Testis (tissue), 3 donors: ENCODE data around the gene TGM6. TPM values are rescaled to one million over a fixed set of nuclear protein-coding genes. Genes with fewer than 3 reads are reported as not detected.

Experiments used
- DNase-seq: peaks from one replicate; pipeline ENCODE4 v3.0.0-alpha.2; 2019
- H3K27ac ChIP-seq, 2 donors: fragments of 200-600 bp; sonication (generic); one replicate each; pipeline ENCODE4 v1.5.1; 2019
- H3K27me3 ChIP-seq: fragments of 200-600 bp; sonication (generic); one replicate; pipeline ENCODE4 v1.5.1; 2019
- H3K36me3 ChIP-seq: fragments of 200-600 bp; sonication (generic); one replicate; pipeline ENCODE4 v1.5.1; 2017; ENCODE audit warnings: low read depth; ENCODE audit errors: missing control alignments
- H3K4me1 ChIP-seq: fragments of 200-600 bp; sonication (generic); one replicate; pipeline ENCODE4 v1.5.1; 2019
- H3K4me3 ChIP-seq, 2 donors: fragments of 200-600 bp; sonication (generic); one replicate each; pipeline ENCODE4 v1.5.1; 2017 to 2019
- H3K9me3 ChIP-seq: fragments of 200-600 bp; sonication (generic); one replicate; pipeline ENCODE4 v1.5.1; 2017
- POLR2A ChIP-seq: fragments of 450-650 bp; IDR thresholded peaks from one replicate; pipeline ENCODE4 v1.6.1; 2017; ENCODE audit warnings: antibody characterized with exemption, mild to moderate bottlenecking, moderate library complexity
- WGBS, 2 donors: methylation state at CpG; one replicate each; pipeline ENCODE4 v1.1.5; 2018; 5-methylcytosine and 5-hydroxymethylcytosine counted together
- intact Hi-C: fragments of 100-400 bp; cut with DNase I; formaldehyde crosslinking; loops from one replicate; pipeline ENCODE4 v1.15.1; 2023; ENCODE audit warnings: low total_unique reads
- polyA plus RNA-seq: library from polyadenylated mRNA; stranded (reverse); fragments of 350-450 nt; fragmentation: Illumina TruSeq; extraction: RNeasy Lipid Tissue Mini Kit (QIAGEN cat#74804); gene quantifications from one replicate; pipeline ENCODE4 v1.2.3, GENCODE V29; 2014; ENCODE audit warnings: low read depth, low replicate concordance; ENCODE audit not compliant: insufficient read depth
- total RNA-seq, 2 donors: library from RNA; depleted of rRNA; stranded (reverse); fragments of >200 nt; gene quantifications; one replicate each; pipeline ENCODE4 v1.2.3, GENCODE V29; 2016
- TF ChIP-seq, protein P1 (sequence below), 3 experiments: fragments of 450-650 bp in 2 of 3; fragments of 200-600 bp in 1 of 3; sonication (generic) in 1 of 3; IDR thresholded peaks; one replicate each; pipeline ENCODE4 v1.5.1; 2016 to 2019; ENCODE audit warnings: antibody characterized with exemption in 3 of 3, mild to moderate bottlenecking in 2 of 3, moderate library complexity in 1 of 3

The TGM6 gene
- total and polyA plus RNA-seq, 3 donors from 2014 or later, result not detected

GRCh38 chr20:2462484-2462883 is 81.8 kb downstream of the TGM6 start:
- no peak for TF ChIP-seq POLR2A
- TF ChIP-seq, protein P1, sequence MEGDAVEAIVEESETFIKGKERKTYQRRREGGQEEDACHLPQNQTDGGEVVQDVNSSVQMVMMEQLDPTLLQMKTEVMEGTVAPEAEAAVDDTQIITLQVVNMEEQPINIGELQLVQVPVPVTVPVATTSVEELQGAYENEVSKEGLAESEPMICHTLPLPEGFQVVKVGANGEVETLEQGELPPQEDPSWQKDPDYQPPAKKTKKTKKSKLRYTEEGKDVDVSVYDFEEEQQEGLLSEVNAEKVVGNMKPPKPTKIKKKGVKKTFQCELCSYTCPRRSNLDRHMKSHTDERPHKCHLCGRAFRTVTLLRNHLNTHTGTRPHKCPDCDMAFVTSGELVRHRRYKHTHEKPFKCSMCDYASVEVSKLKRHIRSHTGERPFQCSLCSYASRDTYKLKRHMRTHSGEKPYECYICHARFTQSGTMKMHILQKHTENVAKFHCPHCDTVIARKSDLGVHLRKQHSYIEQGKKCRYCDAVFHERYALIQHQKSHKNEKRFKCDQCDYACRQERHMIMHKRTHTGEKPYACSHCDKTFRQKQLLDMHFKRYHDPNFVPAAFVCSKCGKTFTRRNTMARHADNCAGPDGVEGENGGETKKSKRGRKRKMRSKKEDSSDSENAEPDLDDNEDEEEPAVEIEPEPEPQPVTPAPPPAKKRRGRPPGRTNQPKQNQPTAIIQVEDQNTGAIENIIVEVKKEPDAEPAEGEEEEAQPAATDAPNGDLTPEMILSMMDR (IDR thresholded peaks at IDR 0.05), result no peak
- WGBS, 2 donors, result 88 to 95% methylated on average over 3 of the region's 3 CpGs
- intact Hi-C loops, result no loop called here

GRCh38 chr20:2463616-2464365 is 83.1 kb downstream of the TGM6 start:
- TF ChIP-seq, protein P1 (IDR thresholded peaks at IDR 0.05), result no peak
- no peak for TF ChIP-seq POLR2A
- H3K27ac ChIP-seq, result no peak overlapping the region
- H3K9me3 ChIP-seq, result no peaks in the 10 kb centered on the region
- peaks cover 6% of the 10 kb centered on the region for H3K4me1 ChIP-seq
- H3K27me3 ChIP-seq, result no peaks in the 10 kb centered on the region
- H3K4me3 ChIP-seq, result no peak overlapping the region
- H3K36me3 ChIP-seq, result no peaks in the 10 kb centered on the region
- 94 to 97% methylated on average over 7 to 9 of the region's 9 CpGs for WGBS, 2 donors
- intact Hi-C loops, result no loop called here
- DNase-seq, result no peak

More at GRCh38 chr20:2462484-2462883, 81.8 kb downstream of the TGM6 start:
- no peak for DNase-seq
- no peak overlapping the region for H3K27ac ChIP-seq
- no peak overlapping the region for H3K4me3 ChIP-seq
- H3K4me1 ChIP-seq, result no peaks in the 10 kb centered on the region
- no peaks in the 10 kb centered on the region for H3K36me3 ChIP-seq
- H3K27me3 ChIP-seq, result no peaks in the 10 kb centered on the region
- no peaks in the 10 kb centered on the region for H3K9me3 ChIP-seq

DNA sequence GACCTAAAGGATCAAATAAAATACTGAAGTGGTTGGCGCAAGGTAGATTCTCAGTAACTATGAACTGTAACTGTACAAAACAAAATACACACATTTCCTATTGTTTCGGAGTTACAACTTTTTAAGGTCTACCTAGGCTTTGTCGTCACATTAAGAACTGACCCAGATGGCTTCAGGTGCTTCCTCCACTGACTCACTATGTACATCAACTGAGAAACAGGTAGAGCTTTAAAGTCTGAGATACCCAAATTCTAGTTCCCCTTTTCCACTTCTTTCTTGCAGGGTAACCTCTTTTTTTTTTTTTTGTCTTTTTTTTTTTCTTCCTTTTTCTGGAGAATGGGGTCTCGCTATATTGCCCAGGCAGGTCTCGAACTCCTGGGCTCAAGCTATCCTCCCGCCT is 84.4 kb downstream of the TGM6 start:
- Histone ChIP-seq H3K4me1 (peaks cover 13% of the 10 kb centered on the region), H3K9me3 (no peaks in the 10 kb centered on the region), H3K4me3 (no peak overlapping the region), H3K27ac (no peak overlapping the region), H3K36me3 (no peaks in the 10 kb centered on the region), H3K27me3 (no peaks in the 10 kb centered on the region)
- no peak for TF ChIP-seq POLR2A
- TF ChIP-seq, protein P1 (IDR thresholded peaks at IDR 0.05), result no peak
- DNase-seq, result no peak
- 95 to 98% methylated on average over 6 of the region's 6 CpGs for WGBS, 2 donors
- intact Hi-C loops, result no loop called here

DNA sequence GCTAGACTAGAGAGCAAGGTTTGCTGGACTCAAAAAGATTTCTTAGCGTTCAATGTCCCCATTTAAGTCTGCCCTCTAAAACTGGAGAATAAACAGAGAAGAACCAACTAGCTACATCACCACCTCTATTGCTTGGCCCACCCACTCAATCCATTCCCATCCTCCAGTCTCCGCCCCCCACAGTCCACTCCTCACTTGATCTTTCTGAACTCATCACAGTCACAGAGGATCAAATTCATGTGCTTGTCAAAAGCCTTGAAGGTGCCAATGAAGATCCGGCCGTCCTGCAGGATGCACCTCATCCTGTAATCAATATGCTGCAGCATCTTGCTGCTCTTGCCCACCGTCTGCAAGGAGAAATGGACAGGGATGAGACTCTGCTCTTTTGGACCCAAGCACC is 86.7 kb downstream of the TGM6 start:
- no peaks in the 10 kb centered on the region for H3K9me3 ChIP-seq
- no peaks in the 10 kb centered on the region for H3K36me3 ChIP-seq
- 86 to 89% methylated on average over 5 of the region's 5 CpGs for WGBS, 2 donors
- TF ChIP-seq, protein P1 (IDR thresholded peaks at IDR 0.05), result no peak
- no peak for TF ChIP-seq POLR2A
- intact Hi-C loops, result no loop called here
- H3K27me3 ChIP-seq, result no peaks in the 10 kb centered on the region
- H3K4me3 ChIP-seq, result no peak overlapping the region
- DNase-seq, result no peak
- H3K27ac ChIP-seq, result no peak overlapping the region
- H3K4me1 ChIP-seq, result peaks cover 13% of the 10 kb centered on the region
